Activated naive CD4-positive, alpha-beta T cell treated with Interleukin-2 at 50 U/mL for 16 hours (primary cell): ENCODE measurements around the gene C19orf44.
A peak's percentile ranks its signal among the peaks of the same experiment; 100 is the strongest.

Source experiments
- DNase-seq: peaks from one replicate; pipeline ENCODE4 v3.0.0-alpha.2; 2020

The C19orf44 gene

DNA sequence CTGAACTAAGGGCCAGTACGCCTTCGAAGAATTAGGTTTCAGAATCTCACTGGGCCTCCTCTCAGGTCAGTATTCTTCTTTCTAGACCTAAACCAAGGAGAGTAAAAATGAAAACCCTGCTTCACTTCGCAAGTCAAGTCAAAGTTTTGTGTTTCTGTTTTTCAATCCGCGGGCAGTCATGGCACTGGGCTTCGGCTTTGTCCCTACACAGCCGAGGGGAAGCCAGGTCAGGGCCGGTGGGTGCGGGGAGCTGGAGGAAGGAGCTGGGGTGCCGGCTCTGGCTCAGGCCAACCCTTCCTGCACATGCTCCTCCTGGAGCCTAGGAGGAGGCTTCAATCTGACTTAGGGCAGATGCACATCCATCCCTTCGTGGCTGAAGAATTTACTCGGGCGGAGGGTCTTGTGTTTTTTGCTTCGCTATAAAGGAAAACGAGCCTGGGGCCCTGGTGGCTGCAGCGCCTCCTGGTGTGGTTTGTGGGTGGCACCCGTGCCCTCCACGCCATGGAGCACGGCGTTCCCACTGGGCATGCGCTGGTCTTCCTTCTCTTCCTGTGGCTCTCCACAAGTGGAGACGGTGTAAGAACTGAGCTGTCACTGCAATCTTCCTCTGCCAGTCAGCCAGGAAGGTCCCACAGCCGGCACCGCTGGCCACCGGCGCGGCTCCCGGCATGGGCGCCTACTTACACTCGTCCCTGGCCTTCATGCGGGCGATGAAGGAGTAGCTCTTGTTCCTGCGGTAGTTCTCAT is 22.5 kb downstream of the C19orf44 start:
- DNase-seq: no peak

DNA sequence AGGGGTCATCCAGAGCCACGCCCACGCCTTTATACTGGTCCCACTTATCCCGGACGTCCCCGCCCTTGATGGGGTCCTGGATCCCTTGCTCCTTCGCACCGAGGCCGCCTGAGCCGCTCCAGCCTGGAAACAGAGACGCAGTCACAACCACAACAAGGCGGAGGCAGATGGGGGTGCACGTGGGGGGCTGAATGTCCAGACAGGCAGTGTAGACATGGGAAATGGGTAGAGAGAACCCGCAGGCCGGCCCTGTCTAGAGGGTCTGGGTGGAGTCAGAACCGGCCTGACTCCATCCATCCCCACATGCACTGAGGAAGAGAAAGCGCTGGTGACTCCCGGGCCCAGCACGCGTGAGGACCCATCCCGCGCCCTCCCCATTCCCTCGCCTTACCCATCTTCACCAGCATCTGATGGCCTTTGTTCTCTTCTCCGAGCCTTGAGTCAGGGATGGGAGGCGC is 23.1 kb downstream of the C19orf44 start:
- DNase-seq: no peak

DNA sequence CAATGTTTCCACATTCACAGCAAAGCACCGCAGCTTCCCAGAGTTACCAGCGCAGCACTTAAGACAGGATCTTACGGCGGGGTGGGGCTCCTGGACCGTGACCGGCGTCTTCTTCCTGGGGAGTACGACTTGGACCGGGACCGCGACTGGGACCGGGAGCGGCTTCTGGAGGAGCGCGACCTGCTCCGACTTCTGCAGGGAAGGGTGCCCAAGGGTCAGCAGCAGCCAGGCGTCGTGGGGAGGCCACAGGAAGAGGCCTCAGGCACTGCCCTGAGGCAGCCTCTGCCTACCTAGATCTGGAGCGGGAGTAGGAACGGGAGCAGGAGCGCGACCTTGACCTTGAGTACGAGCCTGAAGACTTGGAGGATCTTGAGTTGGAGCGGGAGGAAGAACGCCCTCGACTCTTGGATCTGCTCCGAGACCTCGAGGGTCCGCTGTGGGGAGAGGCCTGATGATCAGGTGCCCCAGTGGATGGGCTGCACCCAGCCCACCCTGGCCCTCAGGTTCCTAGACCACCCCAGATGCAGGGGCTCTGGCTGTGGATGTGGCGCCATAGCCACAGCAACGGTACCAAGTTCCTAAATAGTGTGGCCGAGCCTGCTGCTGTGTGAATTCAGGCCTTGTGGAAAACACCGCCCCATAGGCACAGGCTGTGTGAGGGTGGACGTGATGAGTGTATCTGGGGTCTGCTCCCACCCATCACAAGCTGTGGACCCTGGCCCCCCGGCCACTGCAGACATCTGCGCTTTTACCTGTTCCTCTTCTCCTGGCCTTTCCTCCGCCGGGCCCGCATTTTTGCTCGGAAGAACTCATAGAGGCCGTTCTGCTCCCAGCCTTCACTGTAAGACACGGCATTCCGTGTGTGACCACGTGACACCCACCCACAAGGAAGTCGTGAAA is 24.1 kb downstream of the C19orf44 start:
- DNase-seq: no peak

DNA sequence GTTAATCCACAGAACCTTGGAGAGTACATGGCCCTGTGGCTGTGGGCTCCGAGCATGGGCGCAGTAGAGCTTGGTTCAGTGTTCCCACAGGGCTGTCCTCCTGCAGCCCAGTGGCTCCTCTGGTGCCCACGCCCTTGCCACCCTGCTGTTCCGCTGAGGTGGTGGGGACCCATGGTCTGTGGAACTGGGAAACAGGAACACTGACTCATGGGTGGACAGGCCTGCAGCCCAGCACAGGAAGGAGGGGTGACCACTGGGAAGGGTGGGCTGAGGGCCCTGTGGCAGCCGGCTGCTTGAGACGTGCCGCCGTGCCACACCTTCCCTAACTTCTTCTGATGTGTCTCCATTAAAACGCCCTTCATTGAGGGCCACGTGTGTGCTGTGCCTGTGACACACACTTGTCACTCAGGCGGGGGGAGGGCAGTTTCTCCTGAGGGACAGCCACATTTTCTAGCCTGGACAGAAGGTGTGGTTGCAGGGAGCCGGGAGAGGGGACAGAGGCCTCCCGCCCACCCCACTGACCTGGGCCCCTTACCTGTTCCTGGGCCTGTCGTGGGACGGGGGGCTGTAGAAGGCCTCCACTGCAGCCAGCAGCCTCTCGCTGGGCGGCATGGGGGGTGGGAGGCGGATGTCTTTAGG is 24.9 kb downstream of the C19orf44 start:
- DNase-seq: no peak

DNA sequence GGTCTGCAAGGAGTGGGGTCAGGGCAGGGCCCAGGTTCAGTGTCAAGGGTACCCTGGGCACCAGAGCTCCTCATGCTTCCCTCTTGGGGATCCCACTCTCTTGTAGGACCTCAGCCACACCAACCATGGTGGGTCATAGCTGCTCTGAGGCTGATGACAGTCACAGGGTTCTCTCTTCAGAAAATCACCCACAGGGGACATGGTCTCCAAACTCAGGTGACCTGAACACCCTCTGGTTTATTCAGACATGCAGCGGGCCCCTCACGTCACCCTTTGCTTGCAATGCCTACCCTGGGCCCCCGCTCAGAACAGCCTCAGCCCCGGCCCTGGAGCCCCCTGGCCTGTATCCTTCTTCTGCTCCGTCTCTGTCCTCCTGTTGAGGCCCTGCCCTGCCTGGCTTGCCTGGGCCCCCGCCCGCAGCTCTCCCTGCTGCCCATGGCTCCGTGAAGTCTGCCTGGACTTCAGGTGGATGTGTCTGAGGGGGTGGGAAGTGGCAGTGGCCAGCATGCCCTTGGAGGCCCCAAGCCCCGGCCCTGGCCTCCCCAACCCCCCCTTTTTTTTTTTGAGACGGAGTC is 25.6 kb downstream of the C19orf44 start:
- DNase-seq: no peak

DNA sequence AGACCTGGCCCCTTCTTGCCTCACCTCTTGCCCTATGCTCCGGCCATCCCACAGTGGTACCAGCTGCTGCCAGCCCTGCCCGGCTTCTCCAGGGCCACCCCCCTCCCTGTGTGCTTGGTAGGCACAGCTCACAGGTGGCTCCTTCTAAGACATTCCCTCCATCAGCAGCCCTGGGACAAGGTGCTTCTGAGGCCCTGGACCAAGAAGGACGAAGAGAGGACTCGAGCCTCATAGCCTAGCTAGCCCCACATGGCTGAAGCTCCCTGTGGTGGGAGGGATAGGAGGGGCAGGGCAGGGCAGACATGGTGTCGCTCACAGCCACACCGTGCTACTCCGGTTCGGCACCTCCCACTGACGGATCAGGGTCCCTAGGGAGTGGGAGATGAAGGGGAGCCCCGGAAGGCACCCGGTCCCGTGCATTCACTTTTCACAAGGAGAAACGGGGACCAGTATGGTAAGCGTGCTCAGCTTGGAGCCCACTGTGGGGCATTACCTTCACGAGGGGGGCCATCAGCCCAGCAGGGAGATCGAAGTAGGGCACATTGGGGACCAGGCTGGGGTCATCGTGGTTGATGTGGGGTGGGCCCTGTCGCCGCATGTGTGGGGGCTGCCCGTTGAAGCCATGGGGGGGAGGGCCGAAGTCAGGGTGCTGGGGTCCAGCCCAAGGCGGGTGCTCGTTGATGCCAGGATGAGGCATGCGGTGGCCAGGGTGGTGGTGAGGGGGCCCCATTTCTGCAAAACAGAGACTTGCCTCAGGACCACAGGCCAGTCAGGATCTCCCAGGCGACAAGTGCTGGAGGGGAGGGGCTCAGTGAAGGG is 26.6 kb downstream of the C19orf44 start:
- DNase-seq: no peak

DNA sequence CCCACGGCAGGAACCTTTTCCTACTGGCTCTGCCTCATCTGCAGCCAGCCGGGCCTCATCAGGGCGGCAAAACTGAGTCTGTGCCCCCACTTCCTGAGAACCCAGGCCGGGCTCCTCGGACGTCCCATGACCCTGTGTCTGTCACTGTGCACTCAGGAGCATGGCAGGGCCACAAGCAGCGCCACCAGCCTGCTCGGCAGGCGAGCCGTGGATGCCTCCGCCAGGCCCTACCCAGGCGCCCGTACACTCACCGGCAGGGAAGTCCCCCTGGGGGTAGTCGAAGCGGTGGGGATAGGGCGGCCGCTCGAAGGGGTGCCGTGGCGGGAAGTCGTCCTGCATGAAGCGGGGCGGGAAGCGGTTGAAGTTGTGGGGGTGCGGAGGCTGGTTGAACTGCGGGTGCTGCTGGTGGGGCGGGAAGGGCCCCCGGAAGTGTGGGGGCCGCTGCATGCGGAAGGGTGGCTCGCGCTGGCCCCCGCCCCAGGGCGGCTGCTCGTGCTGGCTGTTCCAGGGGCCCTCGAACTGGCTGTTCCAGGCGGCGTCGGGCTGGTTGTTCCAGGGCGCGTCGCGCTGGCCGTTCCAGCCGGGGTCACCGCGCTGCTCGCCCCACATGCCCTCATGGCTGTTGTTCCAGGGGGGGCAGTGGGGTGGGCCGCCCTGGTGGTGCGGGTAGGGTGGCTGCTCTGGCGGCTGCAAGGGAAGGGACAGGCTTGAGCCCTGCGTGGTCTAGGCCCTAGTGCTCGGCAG is 29.0 kb downstream of the C19orf44 start:
- no peak for DNase-seq

DNA sequence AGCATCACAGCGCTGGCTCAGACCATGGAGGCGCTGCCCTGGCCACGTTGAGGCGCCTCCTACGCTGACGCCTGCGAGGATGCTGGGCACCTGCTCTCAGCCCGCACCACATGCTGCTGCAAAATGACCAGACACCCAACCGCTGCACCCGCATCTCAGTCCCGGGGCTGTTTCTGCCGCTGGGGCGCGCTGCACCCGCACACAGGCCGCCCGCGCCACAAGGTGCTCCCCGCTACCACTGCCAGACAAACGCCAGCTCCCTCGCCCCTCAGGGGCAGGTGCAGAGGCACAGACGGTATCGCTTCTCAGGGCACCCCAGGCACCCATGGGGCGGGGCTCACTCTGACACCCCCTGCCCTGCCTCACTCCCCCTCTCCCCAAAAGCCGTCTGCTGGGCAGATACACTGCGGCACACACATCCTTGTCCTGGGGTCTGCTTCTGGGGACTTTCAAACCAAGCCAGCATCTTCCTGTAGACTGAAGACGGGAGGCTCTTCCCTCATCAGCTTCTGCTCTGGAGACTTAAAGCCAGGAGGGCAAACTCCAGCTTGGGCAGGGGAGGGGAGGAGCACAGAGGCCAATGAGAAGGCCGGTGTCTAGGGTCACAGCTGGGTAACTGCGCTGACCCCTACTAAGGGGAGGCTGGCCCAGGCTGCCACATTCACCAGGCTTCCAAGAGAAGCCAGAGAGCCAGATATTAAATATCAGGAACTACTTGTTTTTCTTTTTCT is 29.7 kb downstream of the C19orf44 start:
- no peak for DNase-seq

DNA sequence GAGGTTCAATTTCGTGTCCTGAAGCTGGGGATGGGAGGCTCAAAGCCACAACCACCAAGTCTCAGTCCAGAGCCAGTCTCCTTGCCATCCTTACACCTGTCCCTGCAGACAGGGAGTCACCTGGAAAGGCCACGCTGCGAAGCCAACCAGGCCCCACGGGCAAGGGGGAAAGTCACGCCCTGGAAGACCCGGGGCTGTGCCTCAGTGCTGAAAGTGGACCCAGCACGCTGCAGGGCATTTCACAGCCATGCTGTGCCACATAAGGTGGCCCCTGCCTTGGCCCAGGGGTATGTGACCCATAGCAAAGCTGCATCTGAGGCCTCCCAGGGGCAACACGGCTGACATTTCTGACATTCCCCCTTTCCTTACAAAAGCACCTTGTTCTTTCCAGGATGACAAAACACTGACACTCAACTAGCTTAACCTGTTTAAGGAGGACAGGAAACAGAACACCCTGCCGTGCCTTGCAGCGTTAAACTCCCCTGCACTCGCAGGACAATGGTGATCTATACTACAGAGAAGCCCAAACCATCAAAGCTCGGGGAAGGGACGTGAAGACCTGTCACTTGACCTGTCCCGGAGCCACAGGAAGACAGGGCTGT is 31.2 kb downstream of the C19orf44 start:
- no peak for DNase-seq

DNA sequence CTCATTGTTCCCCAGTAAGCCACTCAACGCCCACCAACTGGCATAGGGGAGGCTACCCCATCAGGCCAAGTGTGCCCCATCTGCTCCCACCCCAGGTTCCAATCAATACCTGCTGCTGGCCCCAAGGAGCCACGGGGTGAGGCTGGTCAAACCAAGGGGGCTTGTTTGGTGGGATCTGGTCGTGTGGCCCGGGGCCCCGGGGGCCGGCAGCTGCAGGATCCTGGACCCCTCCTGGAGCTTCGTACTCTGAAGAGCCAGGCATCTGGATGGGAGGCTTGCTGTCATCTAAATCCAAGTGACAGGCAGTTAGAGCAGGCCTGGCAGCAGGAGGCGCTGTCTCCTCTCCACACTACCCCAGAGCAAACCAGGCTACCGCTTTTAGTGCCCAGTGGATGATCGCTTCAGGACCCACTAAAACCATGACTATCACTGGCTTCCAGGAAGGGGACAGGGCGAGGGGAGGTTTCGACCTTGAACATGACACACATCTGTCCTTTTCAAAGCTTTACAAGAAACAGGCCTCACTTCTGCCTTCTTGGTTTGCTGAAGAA is 31.9 kb downstream of the C19orf44 start:
- peak; percentile 44 for DNase-seq

DNA sequence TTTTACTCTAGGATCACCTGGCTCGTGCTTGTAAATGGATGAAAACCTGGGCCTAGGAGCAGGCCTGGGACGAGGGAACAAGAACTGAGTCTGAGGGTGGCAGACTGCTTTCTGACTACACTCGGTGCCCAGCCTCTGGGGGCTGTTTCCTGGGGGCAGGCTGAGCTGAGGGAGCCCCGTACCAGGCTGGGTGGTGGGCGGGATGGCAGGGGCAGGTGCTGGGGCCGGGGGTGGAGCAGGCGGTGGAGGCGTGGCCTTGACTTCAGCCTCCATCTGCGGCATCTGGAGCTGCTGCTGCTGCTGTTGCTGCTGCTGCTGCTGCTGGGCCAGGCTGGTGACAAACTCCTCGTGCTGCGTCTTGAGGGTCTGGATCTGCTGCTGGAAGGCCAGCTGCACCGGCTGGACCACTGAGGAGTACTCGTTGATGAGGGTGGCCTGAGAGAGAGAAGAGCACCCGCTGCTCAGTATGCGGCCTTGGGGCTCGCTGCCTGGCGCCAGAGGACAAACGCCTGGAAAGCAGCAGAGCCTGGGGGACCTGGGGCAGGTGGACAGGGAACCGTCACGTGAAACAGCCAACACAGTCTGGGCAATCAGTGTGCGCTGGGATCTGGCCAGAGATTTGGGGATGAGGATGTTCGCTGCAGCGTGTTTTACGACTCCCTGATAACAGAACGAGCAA is 33.4 kb downstream of the C19orf44 start:
- DNase-seq: no peak

DNA sequence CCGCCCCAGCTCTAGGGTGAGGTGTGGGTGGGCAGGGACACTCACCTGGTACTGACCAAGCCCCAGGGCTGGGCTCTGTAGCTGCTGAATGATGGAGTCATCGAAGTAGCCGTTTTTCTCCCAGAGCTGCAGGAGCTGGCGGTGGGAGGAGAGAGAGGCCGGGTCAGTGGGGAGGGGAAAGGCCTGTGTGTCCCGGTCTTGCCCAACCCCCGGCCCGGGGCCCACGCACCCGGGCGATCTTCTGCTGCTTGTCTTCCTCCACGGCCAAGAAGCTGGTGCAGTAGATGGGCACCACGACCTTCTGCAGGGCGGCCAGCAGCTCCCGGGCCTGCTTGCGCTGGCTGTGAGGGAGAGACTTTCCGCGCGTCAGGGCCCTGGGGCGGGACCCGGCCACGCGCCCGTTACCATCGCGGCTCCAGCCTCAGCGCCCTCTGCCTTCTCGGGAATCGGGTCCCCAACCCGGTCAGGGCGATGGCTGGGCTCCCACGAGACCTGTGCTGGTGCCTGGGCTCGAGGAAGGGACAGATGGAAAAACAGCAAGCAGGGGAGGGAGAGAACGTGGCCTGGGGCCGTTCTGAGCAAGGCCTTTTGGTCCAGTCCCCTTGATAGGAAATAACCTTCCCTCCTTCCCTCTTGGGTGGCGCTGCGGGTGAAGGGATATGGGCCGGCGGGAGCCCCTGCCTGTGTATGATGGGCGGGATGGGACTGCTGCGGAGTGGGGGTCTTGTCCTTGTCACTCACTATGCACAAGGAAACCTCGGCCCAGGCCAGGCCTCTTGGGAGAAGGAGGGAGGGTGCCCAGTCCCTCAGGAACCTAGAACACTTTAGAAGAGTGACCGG is 34.6 kb downstream of the C19orf44 start:
- no peak for DNase-seq

DNA sequence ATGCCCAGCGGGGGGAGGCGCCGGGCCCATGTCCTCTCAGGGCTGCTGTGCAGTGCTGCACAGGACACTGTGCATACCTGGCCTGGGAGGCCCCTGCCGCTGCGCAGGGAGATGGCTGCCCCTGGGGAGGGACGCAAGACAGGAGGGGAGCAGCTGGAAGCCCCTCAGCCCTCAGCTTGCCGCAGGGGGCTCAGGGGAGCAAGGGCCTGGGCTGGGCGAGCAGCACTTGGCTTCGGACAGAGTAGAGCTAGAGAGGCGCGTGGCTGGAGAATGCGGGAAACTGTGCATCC is 35.1 kb downstream of the C19orf44 start:
- no peak for DNase-seq

DNA sequence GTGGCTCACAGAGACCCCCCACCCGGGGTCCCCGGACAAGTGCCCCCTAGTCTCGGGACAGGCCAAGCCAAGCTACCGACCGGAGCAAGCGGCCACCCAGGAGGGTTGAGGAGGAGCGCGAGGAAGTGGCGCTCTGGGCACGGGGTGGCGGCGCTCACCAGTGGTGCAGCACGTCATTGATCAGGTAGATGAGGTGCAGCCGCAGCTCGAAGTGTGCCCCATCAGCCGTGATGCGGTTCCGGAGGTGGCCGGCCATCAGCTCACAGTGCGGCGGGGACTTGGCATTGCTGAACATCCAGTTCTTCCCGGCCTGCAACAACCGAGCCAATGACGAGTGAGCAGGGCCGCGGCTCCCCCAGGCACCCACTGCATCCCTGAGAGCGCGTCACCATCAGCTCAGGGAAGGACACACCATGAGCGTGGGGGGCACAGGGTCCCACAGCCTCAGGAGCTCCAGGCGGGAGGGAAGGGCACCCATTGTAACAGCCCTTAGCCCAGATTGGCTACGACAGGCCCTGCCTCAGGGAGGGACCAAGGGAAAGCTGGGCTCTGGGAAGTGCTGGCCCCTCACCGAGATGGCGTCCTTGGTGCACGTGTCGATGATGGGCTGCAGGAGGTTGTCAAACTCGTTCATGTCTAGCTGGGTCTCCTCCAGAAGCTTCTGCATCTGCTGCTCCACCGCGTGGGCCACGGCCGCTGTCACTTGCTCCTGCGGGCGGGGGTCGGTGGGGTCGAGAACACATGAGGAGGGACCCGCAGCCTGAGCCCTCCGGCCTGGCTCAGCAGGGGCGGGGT is 36.4 kb downstream of the C19orf44 start:
- DNase-seq: no peak

DNA sequence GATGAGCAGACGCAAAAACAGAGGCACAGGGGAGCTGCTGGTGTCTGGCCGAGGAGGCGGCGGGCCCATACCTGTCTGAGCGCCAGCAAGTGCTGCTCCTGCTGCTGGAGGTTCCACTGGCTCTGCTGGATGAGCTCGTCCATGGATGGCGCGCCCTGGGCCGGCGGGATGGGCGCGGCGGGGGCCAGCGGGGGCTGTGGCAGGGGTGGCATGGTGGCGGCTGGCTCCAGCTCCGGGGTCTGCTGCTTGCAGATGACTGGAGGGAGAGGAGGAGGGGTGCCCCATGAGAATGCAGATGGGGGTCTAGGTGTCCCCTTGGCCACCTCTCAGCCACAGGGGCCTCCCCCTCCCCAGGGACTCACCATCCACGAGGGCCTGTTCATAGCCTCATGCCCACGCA is 39.2 kb downstream of the C19orf44 start:
- no peak for DNase-seq

DNA sequence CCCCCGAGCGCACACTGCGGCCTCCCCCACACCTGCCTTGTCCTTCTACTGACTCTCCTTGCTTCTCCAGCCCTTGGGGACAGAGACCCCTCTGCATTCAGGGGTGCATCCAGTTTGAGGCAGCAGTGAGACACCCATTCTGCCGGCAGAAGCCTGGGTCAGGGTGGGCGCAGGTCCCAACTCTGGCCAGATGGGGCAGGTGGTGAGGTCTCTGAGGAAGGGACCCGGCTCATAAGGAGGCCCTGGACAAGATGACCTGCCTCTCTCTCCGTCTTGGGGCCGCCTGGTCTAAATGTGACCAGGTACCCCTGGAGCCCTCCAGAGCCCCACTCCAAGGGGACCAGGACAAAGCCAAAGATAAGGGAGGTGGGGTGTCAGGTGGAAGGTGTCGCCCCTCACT is 39.9 kb downstream of the C19orf44 start:
- no peak for DNase-seq

DNA sequence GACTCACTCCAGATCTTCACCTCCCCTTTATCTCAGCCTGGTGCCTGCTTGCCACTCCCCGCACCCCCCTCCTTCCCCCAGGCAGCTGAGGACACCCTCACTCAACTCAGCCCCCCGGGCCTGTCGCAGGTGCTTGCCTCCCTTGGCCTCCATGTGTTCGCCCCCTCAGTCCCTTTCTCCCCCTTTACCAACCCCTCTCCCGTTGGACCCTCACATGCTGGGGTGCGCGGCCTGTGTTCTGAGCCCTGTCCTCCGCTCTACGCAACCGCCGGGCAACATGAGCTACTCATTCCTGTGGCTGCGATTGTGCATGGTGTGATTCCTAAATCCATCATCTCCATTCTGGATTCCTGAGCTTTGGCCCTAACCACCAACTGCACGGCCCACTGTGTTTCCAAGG is 40.9 kb downstream of the C19orf44 start:
- no peak for DNase-seq

DNA sequence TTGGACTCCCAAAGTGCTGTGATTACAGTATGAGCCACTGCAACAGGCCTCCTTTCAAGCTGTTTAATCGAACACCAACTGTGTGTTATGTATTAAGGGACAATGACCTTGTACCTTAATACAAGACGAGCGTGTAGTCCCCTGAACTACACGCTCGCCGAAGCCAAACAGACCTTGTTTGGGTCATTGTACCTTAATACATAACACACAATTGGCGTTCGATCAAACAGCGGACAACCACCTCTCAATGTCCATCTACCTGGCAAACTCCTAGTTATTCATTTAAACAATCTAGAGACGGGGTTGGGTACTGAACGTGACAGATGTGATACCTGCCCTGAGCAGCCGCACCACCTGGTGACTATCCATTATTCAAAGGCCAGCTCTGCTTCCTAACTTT is 44.8 kb downstream of the C19orf44 start:
- no peak for DNase-seq
